Neuronal stem cell (in vitro differentiated cells): Measurements from ENCODE around the gene GABRE.

Experiments used
- DNase-seq: peaks from one replicate; pipeline ENCODE4 v3.0.0-alpha.2; 2013; ENCODE audit warnings: low spot score
- H2AFZ ChIP-seq: one replicate; pipeline ENCODE4 v1.6.1; 2013; ENCODE audit warnings: mild to moderate bottlenecking, low read length, inconsistent platforms
- H2AK5ac ChIP-seq: 2 replicates; pipeline ENCODE4 v1.6.1; 2013; ENCODE audit warnings: low read depth, mild to moderate bottlenecking, inconsistent platforms, low read length, moderate library complexity, mixed read lengths
- H2BK120ac ChIP-seq: 2 replicates; pipeline ENCODE4 v1.6.1; 2013; ENCODE audit warnings: low read depth, mild to moderate bottlenecking, inconsistent platforms, low read length, moderate library complexity, mixed read lengths
- H2BK12ac ChIP-seq: one replicate; pipeline ENCODE4 v1.6.1; 2013; ENCODE audit warnings: low read length, inconsistent platforms
- H2BK15ac ChIP-seq: 2 replicates; pipeline ENCODE4 v1.6.1; 2013; ENCODE audit warnings: mild to moderate bottlenecking, low read length, inconsistent platforms, mixed read lengths
- H2BK5ac ChIP-seq: one replicate; pipeline ENCODE4 v1.6.1; 2013; ENCODE audit warnings: inconsistent platforms, mild to moderate bottlenecking, low read length, moderate library complexity
- H3K14ac ChIP-seq: one replicate; pipeline ENCODE4 v1.6.1; 2013; ENCODE audit warnings: low read length, inconsistent platforms
- H3K18ac ChIP-seq: 2 replicates; pipeline ENCODE4 v1.6.1; 2013; ENCODE audit warnings: low read length, inconsistent platforms
- H3K23ac ChIP-seq: 2 replicates; pipeline ENCODE4 v1.6.1; 2013; ENCODE audit warnings: low read depth, mild to moderate bottlenecking, mixed read lengths, low read length, inconsistent platforms; ENCODE audit not compliant: poor library complexity
- H3K27ac ChIP-seq: replicated peaks from 3 replicates; pipeline ENCODE4 v1.5.1; 2013; ENCODE audit warnings: low read length, inconsistent platforms
- H3K27me3 ChIP-seq, 3 experiments: 2 replicates each; pipeline ENCODE4 v1.6.1; 2013; ENCODE audit warnings: low read length in 3 of 3, mild to moderate bottlenecking in 2 of 3, inconsistent platforms in 1 of 3, low read depth in 1 of 3, mixed read lengths in 1 of 3, moderate library complexity in 1 of 3; ENCODE audit not compliant: control insufficient read depth in 3 of 3, insufficient read depth in 3 of 3
- H3K36me3 ChIP-seq, 2 donors: replicated peaks in 1 of 2; 2 replicates each; pipeline ENCODE4 v1.6.1; 2013; ENCODE audit warnings: low read length in 2 of 2; ENCODE audit not compliant: control insufficient read depth in 2 of 2, insufficient read depth in 2 of 2
- H3K4ac ChIP-seq: 2 replicates; pipeline ENCODE4 v1.6.1; 2013; ENCODE audit warnings: inconsistent platforms, mild to moderate bottlenecking, low read length, moderate library complexity
- H3K4me1 ChIP-seq, 2 donors: 1 replicate in 1 of 2; 2 replicates in 1 of 2; pipeline ENCODE4 v1.6.1; 2013; ENCODE audit warnings: low read length in 2 of 2, low read depth in 1 of 2; ENCODE audit not compliant: control insufficient read depth in 2 of 2, insufficient read depth in 1 of 2
- H3K4me2 ChIP-seq: one replicate; pipeline ENCODE4 v1.6.1; 2013; ENCODE audit warnings: mild to moderate bottlenecking, low read length, inconsistent platforms; ENCODE audit not compliant: insufficient read depth, poor library complexity, severe bottlenecking
- H3K4me3 ChIP-seq, 2 donors: 2 replicates each; pipeline ENCODE4 v1.5.1; 2013; ENCODE audit warnings: low read length in 2 of 2, mild to moderate bottlenecking in 2 of 2, inconsistent platforms in 1 of 2, moderate library complexity in 1 of 2
- H3K79me1 ChIP-seq: one replicate; pipeline ENCODE4 v1.6.1; 2013; ENCODE audit warnings: low read depth, mild to moderate bottlenecking, inconsistent platforms, low read length, moderate library complexity
- H3K9ac ChIP-seq: one replicate; pipeline ENCODE4 v1.6.1; 2013; ENCODE audit warnings: mild to moderate bottlenecking, low read depth, low read length, inconsistent platforms; ENCODE audit not compliant: poor library complexity
- H3K9me3 ChIP-seq, 2 donors: replicated peaks in 1 of 2; 2 replicates each; pipeline versions ENCODE3 to v1.6.1; 2013; ENCODE audit warnings: low read length in 2 of 2, mild to moderate bottlenecking in 2 of 2, inconsistent platforms in 1 of 2, low read depth in 1 of 2, mixed read lengths in 1 of 2, moderate library complexity in 1 of 2; ENCODE audit not compliant: control insufficient read depth in 2 of 2, insufficient read depth in 1 of 2
- H4K8ac ChIP-seq: one replicate; pipeline ENCODE4 v1.6.1; 2013; ENCODE audit warnings: low read depth, mild to moderate bottlenecking, inconsistent platforms, low read length, moderate library complexity
- H4K91ac ChIP-seq: one replicate; pipeline ENCODE4 v1.6.1; 2013; ENCODE audit warnings: low read length, low read depth, mild to moderate bottlenecking, inconsistent platforms; ENCODE audit not compliant: poor library complexity
- WGBS, 2 donors: extraction: QIAGEN DNeasy Blood & Tissue Kit; methylation state at CpG; one replicate each; pipeline ENCODE4 v1.1.7; 2013; ENCODE audit warnings: missing lambda C conversion rate in 2 of 2, mixed read lengths in 1 of 2; ENCODE audit not compliant: insufficient read length in 2 of 2, insufficient replicate concordance in 1 of 2; ENCODE audit errors: extremely low coverage in 2 of 2; 5-methylcytosine and 5-hydroxymethylcytosine counted together

Gene GABRE

DNA sequence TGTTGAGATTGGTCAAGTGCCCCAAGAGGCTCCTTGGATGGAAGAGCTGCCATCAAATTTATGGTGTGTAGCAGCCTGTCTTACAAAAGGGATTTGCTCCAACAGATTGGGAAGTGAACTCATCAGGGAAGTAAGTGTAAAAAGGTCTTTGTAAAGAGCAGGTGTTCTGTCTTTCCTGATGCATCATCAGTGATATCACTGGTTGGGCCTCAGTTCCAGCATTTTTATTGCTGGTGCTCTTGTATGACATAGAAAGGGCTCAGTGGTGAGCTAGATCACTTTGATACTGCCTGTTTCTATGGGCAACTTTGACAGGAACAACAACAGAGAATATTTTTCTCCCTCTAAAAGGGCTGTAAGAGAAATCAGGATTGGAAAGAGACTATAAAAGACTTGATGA lies 8.7 kb upstream of the GABRE start:
- Histone ChIP-seq H3K23ac (no peak overlapping the region), H3K4me1 (no peaks in the 10 kb centered on the region), H3K4ac (no peak overlapping the region), H3K27me3 (peaks cover 0 to 5% (median 0%) of the 10 kb centered on the region in 3 experiments), H2BK5ac (no peak overlapping the region), H4K8ac (no peak overlapping the region), H3K14ac (no peak overlapping the region), H3K4me3 (no peak overlapping the region), H2BK12ac (no peak overlapping the region), H2BK120ac (no peak overlapping the region), H2AFZ (no peak overlapping the region), H3K36me3 (no peaks in the 10 kb centered on the region), H4K91ac (no peak overlapping the region), H3K79me1 (no peaks in the 10 kb centered on the region), H3K9me3 (no peaks in the 10 kb centered on the region), H3K18ac (no peak overlapping the region), H2BK15ac (no peak overlapping the region), H2AK5ac (no peak overlapping the region), H3K4me2 (no peak overlapping the region), H3K27ac (no peak overlapping the region), H3K9ac (no peak overlapping the region)
- no peak for DNase-seq

- no peak overlapping the region for H3K27ac ChIP-seq
- no CpG with 5 or more reads among the region's 3 CpGs for WGBS, 2 donors
- H3K79me1 ChIP-seq = no peaks in the 10 kb centered on the region
Measured at GRCh38 chrX:151982222-151982621, 7.7 kb upstream of the GABRE start.

GRCh38 chrX:151981129-151981528 lies 6.7 kb upstream of the GABRE start:
- Histone ChIP-seq H3K9ac (no peak overlapping the region), H3K18ac (no peak overlapping the region), H3K4me1 (no peaks in the 10 kb centered on the region), H3K4ac (no peak overlapping the region), H2AFZ (no peak overlapping the region), H3K23ac (no peak overlapping the region), H3K27ac (no peak overlapping the region), H2BK120ac (no peak overlapping the region), H3K36me3 (no peaks in the 10 kb centered on the region), H3K27me3 (peaks cover 0 to 14% (median 0%) of the 10 kb centered on the region in 3 experiments), H4K91ac (no peak overlapping the region), H2AK5ac (no peak overlapping the region), H4K8ac (no peak overlapping the region), H3K9me3 (no peaks in the 10 kb centered on the region), H3K4me3 (no peak overlapping the region), H2BK12ac (no peak overlapping the region), H2BK5ac (no peak overlapping the region), H3K14ac (no peak overlapping the region), H2BK15ac (no peak overlapping the region), H3K4me2 (no peak overlapping the region), H3K79me1 (no peaks in the 10 kb centered on the region)
- no CpG with 5 or more reads among the region's 2 CpGs for WGBS, 2 donors
- no peak for DNase-seq

More at GRCh38 chrX:151982222-151982621, 7.7 kb upstream of the GABRE start:
- Histone ChIP-seq H3K9ac (no peak overlapping the region), H3K4me1 (no peaks in the 10 kb centered on the region), H3K14ac (no peak overlapping the region), H4K91ac (no peak overlapping the region), H3K18ac (no peak overlapping the region), H3K27me3 (peaks cover 0 to 8% (median 0%) of the 10 kb centered on the region in 3 experiments), H2BK5ac (no peak overlapping the region), H2BK12ac (no peak overlapping the region), H3K4me3 (no peak overlapping the region), H2BK120ac (no peak overlapping the region), H4K8ac (no peak overlapping the region), H3K4me2 (no peak overlapping the region), H3K23ac (no peak overlapping the region), H2AFZ (no peak overlapping the region), H2BK15ac (no peak overlapping the region), H3K4ac (no peak overlapping the region), H3K36me3 (no peaks in the 10 kb centered on the region), H3K9me3 (no peaks in the 10 kb centered on the region), H2AK5ac (no peak overlapping the region)
- DNase-seq = no peak

GRCh38 chrX:151977923-151978322 lies 3.4 kb upstream of the GABRE start:
- H3K14ac ChIP-seq = no peak overlapping the region
- H3K27ac ChIP-seq = no peak overlapping the region

More at GRCh38 chrX:151977923-151978322, 3.4 kb upstream of the GABRE start:
- H3K36me3 ChIP-seq = no peaks in the 10 kb centered on the region
- no CpG with 5 or more reads among the region's 1 CpG for WGBS, 2 donors
- no peak overlapping the region for H2BK120ac ChIP-seq
- H3K9ac ChIP-seq = no peak overlapping the region
- H3K18ac ChIP-seq = no peak overlapping the region
- H4K91ac ChIP-seq = no peak overlapping the region
- H2BK5ac ChIP-seq = no peak overlapping the region
- H3K79me1 ChIP-seq = no peaks in the 10 kb centered on the region
- no peak overlapping the region for H2AFZ ChIP-seq
- no peak overlapping the region for H2AK5ac ChIP-seq
- H3K9me3 ChIP-seq = no peaks in the 10 kb centered on the region
- no peak overlapping the region for H3K4ac ChIP-seq
- peaks cover 0 to 34% (median 15%) of the 10 kb centered on the region in 3 experiments for H3K27me3 ChIP-seq
- no peak overlapping the region for H3K4me2 ChIP-seq
- H3K4me1 ChIP-seq = peaks cover 0 to 2% of the 10 kb centered on the region in 2 donors
- no peak overlapping the region for H2BK12ac ChIP-seq
- H3K23ac ChIP-seq = no peak overlapping the region
- H2BK15ac ChIP-seq = no peak overlapping the region
- no peak overlapping the region for H3K4me3 ChIP-seq
- DNase-seq = no peak
- no peak overlapping the region for H4K8ac ChIP-seq
